WTC11 (cell line): Measurements from ENCODE around the gene TNFRSF13B.

ENCODE experiments used
- CTCF ChIP-seq: fragments of 200-600 bp; IDR thresholded peaks from 2 replicates; pipeline ENCODE4 v1.8.0; 2022; ENCODE audit warnings: antibody characterized with exemption
- ESRRA ChIP-seq: sonication (generic); formaldehyde crosslinking; IDR thresholded peaks from 2 replicates; pipeline ENCODE4 v1.8.1; 2022; ENCODE audit warnings: mild to moderate bottlenecking, missing genetic modification reagents, borderline replicate concordance
- ZNF423 ChIP-seq: fragments of 250-450 bp; sonication (Bioruptor Pico); IDR thresholded peaks from 2 replicates; pipeline ENCODE4 v2.1.2; 2022; ENCODE audit warnings: mild to moderate bottlenecking, moderate library complexity

DNA sequence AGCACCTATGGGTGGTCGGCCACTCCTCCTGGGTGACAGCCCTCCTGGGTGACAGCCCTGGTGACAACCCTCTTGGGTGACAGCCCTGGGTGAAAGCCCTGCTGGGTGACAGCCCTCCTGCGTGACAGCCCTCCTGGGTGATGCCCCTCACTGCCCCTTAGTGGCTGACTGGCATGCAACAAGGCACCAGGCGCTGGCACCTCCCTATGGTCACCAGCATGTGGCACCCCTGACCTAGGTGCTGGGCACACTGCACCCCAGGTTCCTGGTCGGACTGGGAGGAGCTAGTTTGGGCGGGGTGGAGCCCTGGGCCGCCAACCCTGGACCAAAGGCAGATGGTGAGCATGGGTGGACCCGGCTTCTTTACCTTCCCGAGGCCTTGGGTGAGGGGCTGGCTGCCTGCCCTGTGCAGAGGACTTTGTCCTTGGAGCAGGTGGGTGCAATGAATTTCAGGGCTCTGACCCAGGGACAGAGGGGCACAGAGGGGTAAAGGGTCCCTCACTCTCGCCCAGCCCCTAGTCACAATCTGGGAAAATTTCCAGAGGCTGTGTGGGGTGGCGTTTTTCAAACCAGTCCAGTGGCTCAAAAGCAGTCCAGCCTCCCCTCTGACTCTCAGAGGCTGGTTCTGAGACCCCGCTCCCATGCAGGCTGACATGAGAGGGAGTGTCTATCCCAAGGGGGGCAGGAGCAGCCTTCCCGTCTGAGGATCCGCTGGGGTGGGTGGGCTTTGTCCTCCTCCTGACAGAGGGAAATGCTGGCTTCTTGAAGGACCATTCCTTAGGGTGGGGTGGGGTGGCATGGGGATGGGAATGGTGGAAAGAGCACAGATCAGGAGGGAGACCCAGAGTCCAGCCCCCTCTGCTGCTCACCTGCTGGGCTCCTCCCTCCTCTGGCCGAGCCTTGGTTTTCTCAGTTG, 25.9 kb upstream of the TNFRSF13B start:
- TF ChIP-seq CTCF: no peak
- no peak for TF ChIP-seq ZNF423
- no peak for TF ChIP-seq ESRRA (CRISPR knock-in tag)
